K562 (cell line): ENCODE results near the gene RSPRY1. TPM values are rescaled to one million over a fixed set of nuclear protein-coding genes. Genes with fewer than 3 reads are reported as not detected.

Experiments
- CHD7 ChIP-seq: fragments of 200-600 bp; sonication (generic); IDR thresholded peaks from one replicate; pipeline ENCODE4 v1.6.1; 2012; ENCODE audit warnings: mild to moderate bottlenecking, low read depth, low read length, inconsistent platforms
- ELK3 ChIP-seq: fragments of 450-650 bp; formaldehyde crosslinking; IDR thresholded peaks from 2 replicates; pipeline ENCODE4 v1.4.0; 2020; ENCODE audit warnings: mild to moderate bottlenecking
- PKNOX1 ChIP-seq: fragments of 450-650 bp; IDR thresholded peaks from 2 replicates; pipeline ENCODE4 v1.6.1; 2016
- PML ChIP-seq: IDR thresholded peaks from 2 replicates; pipeline ENCODE4 v1.6.1; 2012; ENCODE audit warnings: low read length, inconsistent platforms
- SREBF2 ChIP-seq: sonication (generic); formaldehyde crosslinking; IDR thresholded peaks from 2 replicates; pipeline ENCODE4 v1.4.0; 2020; ENCODE audit warnings: mild to moderate bottlenecking, missing genetic modification reagents
- ZNF280B ChIP-seq: fragments of 250-450 bp; sonication (Bioruptor Pico); IDR thresholded peaks from 2 replicates; pipeline ENCODE4 v1.5.1; 2021; ENCODE audit warnings: mild to moderate bottlenecking
- ZNF512 ChIP-seq: IDR thresholded peaks from 2 replicates; pipeline ENCODE4 v1.6.1; 2016; ENCODE audit warnings: missing genetic modification characterization, missing compliant biosample characterization
- polyA plus RNA-seq, 8 experiments: library from polyadenylated mRNA; depleted of rRNA in 4 of 8; stranded (reverse) in 5 of 8; unstranded in 3 of 8; fragments of >200 nt; fragmentation: Nextera tagmentation in 2 of 8; fragmentation: Illumina TruSeq in 1 of 8; extraction: Ambion mirVana in 2 of 8; extraction: Trizol in 1 of 8; gene quantifications; 2 replicates each; pipeline versions ENCODE4 v1.2.1 to v1.2.3, GENCODE V29; 2011 to 2014; ENCODE audit warnings: inconsistent platforms in 1 of 8, missing spikeins in 1 of 8
- total RNA-seq, 7 experiments: library from RNA; depleted of rRNA in 6 of 7; stranded (reverse); fragments of >200 nt in 6 of 7; fragmentation: Illumina TruSeq in 2 of 7; extraction: Trizol in 2 of 7; gene quantifications; 2 replicates each; pipeline versions ENCODE4 v1.2.1 to v1.2.3, GENCODE V29; 2011 to 2021; ENCODE audit warnings: low replicate concordance in 1 of 7

The RSPRY1 gene
- total and polyA plus RNA-seq, 9 of the 15 experiments (the other 6 are each of a cell fraction or from before 2014, with no cell fraction given): 10.2 to 27.8 (median 20.8) TPM

- TF ChIP-seq SREBF2 (CRISPR knock-in tag): no peak
- TF ChIP-seq ZNF512 (tag): no peak
- 0 out of 2 replicates have a peak, but pooled peaks have one; percentile 8 for TF ChIP-seq PML
- no peak for TF ChIP-seq CHD7
- TF ChIP-seq ZNF280B (CRISPR knock-in tag): no peak
- no peak for TF ChIP-seq ELK3 (CRISPR knock-in tag)
- peak; percentile 93 for TF ChIP-seq PKNOX1
Observed at GRCh38 chr16:57185945-57186871, at the start of gene RSPRY1, which contains the start of gene PSME3IP1 (continued).
